HepG2 (cell line): ENCODE data around the gene SSH3.

Experiments
- CREB3 ChIP-seq: sonication (generic); formaldehyde crosslinking; IDR thresholded peaks from 2 replicates; pipeline ENCODE4 v1.5.0; 2020; ENCODE audit warnings: missing genetic modification reagents
- FIP1L1 ChIP-seq: fragments of 200-400 bp; formaldehyde crosslinking; IDR thresholded peaks from 2 replicates; pipeline ENCODE4 v1.6.1; 2018; ENCODE audit warnings: low read depth, mild to moderate bottlenecking, low read length, moderate library complexity, borderline replicate concordance; ENCODE audit not compliant: insufficient read depth
- HOXA5 ChIP-seq: sonication (generic); formaldehyde crosslinking; IDR thresholded peaks from 2 replicates; pipeline ENCODE4 v1.4.0; 2020; ENCODE audit warnings: missing genetic modification reagents
- MAX ChIP-seq: IDR thresholded peaks from 2 replicates; pipeline ENCODE4 v1.6.1; 2012; ENCODE audit warnings: inconsistent platforms
- MBNL3 ChIP-seq: fragments of 250-450 bp; sonication (Bioruptor Pico); conservative IDR thresholded peaks from 2 replicates; pipeline ENCODE4 v1.8.0; 2022; ENCODE audit warnings: mild to moderate bottlenecking, inconsistent platforms
- NR2C2 ChIP-seq: sonication (generic); formaldehyde crosslinking; IDR thresholded peaks from 2 replicates; pipeline ENCODE4 v1.4.0; 2020; ENCODE audit warnings: missing genetic modification reagents, mild to moderate bottlenecking, moderate library complexity, borderline replicate concordance
- POLR2A ChIP-seq, 2 experiments: IDR thresholded peaks; 2 replicates each; pipeline ENCODE4 v1.6.1; 2011; ENCODE audit warnings: low read depth in 2 of 2, low read length in 2 of 2, mild to moderate bottlenecking in 1 of 2, moderate library complexity in 1 of 2; ENCODE audit not compliant: insufficient read depth in 1 of 2
- SKIL ChIP-seq: sonication (generic); formaldehyde crosslinking; IDR thresholded peaks from 2 replicates; pipeline ENCODE4 v1.8.0; 2022; ENCODE audit warnings: missing genetic modification reagents, mild to moderate bottlenecking, moderate library complexity, borderline replicate concordance
- SMC3 ChIP-seq: IDR thresholded peaks from 2 replicates; pipeline ENCODE4 v1.6.1; 2011; ENCODE audit warnings: low read length, improper control_type of control experiment
- SP140L ChIP-seq: sonication (generic); formaldehyde crosslinking; IDR thresholded peaks from 2 replicates; pipeline ENCODE4 v1.4.0; 2020; ENCODE audit warnings: missing genetic modification reagents, borderline replicate concordance
- ZBTB1 ChIP-seq: sonication (generic); formaldehyde crosslinking; IDR thresholded peaks from 2 replicates; pipeline ENCODE4 v1.4.0; 2020; ENCODE audit warnings: missing genetic modification reagents, borderline replicate concordance
- ZNF24 ChIP-seq: fragments of 450-650 bp; IDR thresholded peaks from 2 replicates; pipeline ENCODE4 v1.6.1; 2017; ENCODE audit warnings: antibody characterized with exemption, mild to moderate bottlenecking
- ZNF609 ChIP-seq: sonication (generic); formaldehyde crosslinking; IDR thresholded peaks from 2 replicates; pipeline ENCODE4 v1.4.0; 2020; ENCODE audit warnings: mild to moderate bottlenecking, missing genetic modification reagents, borderline replicate concordance

- no peak for TF ChIP-seq ZNF609 (CRISPR knock-in tag)
- no peak for TF ChIP-seq NR2C2 (CRISPR knock-in tag)
- no peak for TF ChIP-seq POLR2A (IDR thresholded peaks at IDR 0.05; ENCODE audit: insufficient read depth in 1 of 2, low read depth in 2 of 2, low read length in 2 of 2)
- TF ChIP-seq SMC3, result no peak
- no peak for TF ChIP-seq SKIL
- no peak for TF ChIP-seq MBNL3 (CRISPR knock-in tag)
- no peak for TF ChIP-seq ZNF24
- no peak for TF ChIP-seq ZBTB1 (CRISPR knock-in tag)
- TF ChIP-seq SP140L (CRISPR knock-in tag), result no peak
- no peak for TF ChIP-seq FIP1L1
- TF ChIP-seq CREB3 (CRISPR knock-in tag), result no peak
- no peak for TF ChIP-seq HOXA5 (CRISPR knock-in tag)
- TF ChIP-seq MAX, result no peak
These were observed 23.0 kb upstream of the SSH3 start for GRCh38 chr11:67280341-67280787.
